ENCODE data around the gene STAM2.
"Not testable (repeated sequence)": the region's sequence is repeated elsewhere in the genome, so short reads cannot be mapped to it uniquely, and the experiment has no call there.

Gene STAM2

GRCh38 chr2:152173831-152174230 is 1.7 kb downstream of the STAM2 start:
- DNase-seq = no peak

- not testable (repeated sequence) for DNase-seq
These were observed 3.3 kb downstream of the STAM2 start for GRCh38 chr2:152172201-152172785.

GRCh38 chr2:152171718-152172117 is 3.8 kb downstream of the STAM2 start:
- no peak for DNase-seq

- DNase-seq = not testable (repeated sequence)
These were observed 6.4 kb downstream of the STAM2 start for GRCh38 chr2:152169158-152169557.

GRCh38 chr2:152167470-152167869 is 8.1 kb downstream of the STAM2 start:
- DNase-seq = not testable (repeated sequence)

- DNase-seq = no peak
These were observed 8.5 kb downstream of the STAM2 start for GRCh38 chr2:152167065-152167464.

- no peak for DNase-seq
These were observed 8.9 kb downstream of the STAM2 start for GRCh38 chr2:152166633-152167032.

GRCh38 chr2:152165780-152166179 is 9.8 kb downstream of the STAM2 start:
- DNase-seq = no peak

GRCh38 chr2:152165306-152165705 is 10.3 kb downstream of the STAM2 start:
- no peak for DNase-seq

GRCh38 chr2:152163669-152164068 is 11.9 kb downstream of the STAM2 start:
- DNase-seq = not testable (repeated sequence)

GRCh38 chr2:152162141-152162540 is 13.4 kb downstream of the STAM2 start:
- no peak for DNase-seq

GRCh38 chr2:152161598-152161997 is 14.0 kb downstream of the STAM2 start:
- DNase-seq = no peak

- not testable (repeated sequence) for DNase-seq
These were observed 15.2 kb downstream of the STAM2 start for GRCh38 chr2:152160378-152160777.

GRCh38 chr2:152157253-152157652 is 18.3 kb downstream of the STAM2 start:
- DNase-seq = no peak

- no peak for DNase-seq
These were observed 20.4 kb downstream of the STAM2 start for GRCh38 chr2:152155209-152155608.

- DNase-seq = no peak
These were observed 21.1 kb downstream of the STAM2 start for GRCh38 chr2:152154462-152154861.

GRCh38 chr2:152134488-152135280 is 40.9 kb downstream of the STAM2 start:
- DNase-seq = no peak

- DNase-seq = no peak
These were observed 43.3 kb downstream of the STAM2 start for GRCh38 chr2:152132306-152132705.

- DNase-seq = no peak
These were observed 47.9 kb downstream of the STAM2 start for GRCh38 chr2:152127628-152128027.

GRCh38 chr2:152126664-152127063 is 48.9 kb downstream of the STAM2 start:
- DNase-seq = peak in 1 of 56 donors; percentile 32

- DNase-seq = no peak
These were observed 53.4 kb downstream of the STAM2 start for GRCh38 chr2:152122161-152122560.

GRCh38 chr2:152120430-152120829 is 55.1 kb downstream of the STAM2 start:
- DNase-seq = peak in 1 of 56 donors; percentile 21

- DNase-seq = no peak
These were observed 59.6 kb downstream of the STAM2 start for GRCh38 chr2:152115952-152116351.
